MM.1S (cell line): ENCODE measurements around the gene ALDH16A1.

Experiments used
- CTCF ChIP-seq: fragments of 300-600 bp; sonication (generic); IDR thresholded peaks from 2 replicates; pipeline ENCODE4 v1.5.1; 2016; ENCODE audit warnings: antibody characterized with exemption, low read length, mixed read lengths
- EZH2 ChIP-seq: fragments of 300-600 bp; sonication (generic); optimal IDR thresholded peaks from 2 replicates; pipeline ENCODE3; 2017; ENCODE audit warnings: low read depth, mild to moderate bottlenecking, antibody characterized with exemption, low read length, mixed read lengths
- EZH2phosphoT487 ChIP-seq: fragments of 300-600 bp; sonication (generic); IDR thresholded peaks from 2 replicates; pipeline ENCODE4 v1.6.1; 2018; ENCODE audit warnings: antibody characterized with exemption, low read length

DNA sequence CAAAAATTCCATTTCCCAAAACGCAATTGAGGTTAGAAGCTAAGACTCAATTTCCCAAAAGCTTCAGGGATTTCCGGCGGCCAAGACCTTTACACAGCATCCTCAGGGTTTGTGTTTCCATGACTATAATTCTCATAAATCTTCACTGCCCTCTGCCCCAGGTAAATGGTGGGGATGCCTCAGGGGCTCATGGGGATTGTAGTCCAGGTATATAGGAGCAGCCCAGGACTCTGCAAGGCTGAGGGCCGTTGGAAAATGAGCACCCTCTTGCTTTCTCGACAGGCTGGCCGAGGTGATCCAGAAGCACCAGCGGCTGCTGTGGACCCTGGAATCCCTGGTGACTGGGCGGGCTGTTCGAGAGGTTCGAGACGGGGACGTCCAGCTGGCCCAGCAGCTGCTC is 6.4 kb downstream of the ALDH16A1 start:
- TF ChIP-seq CTCF (no peak), EZH2 (no peak), EZH2phosphoT487 (no peak)
